HepG2 (cell line): ENCODE measurements around the gene RNH1. TPM values are rescaled to one million over a fixed set of nuclear protein-coding genes. Genes with fewer than 3 reads are reported as not detected.
A peak's percentile ranks its signal among the peaks of the same experiment; 100 is the strongest.

Source experiments
- ETV5 ChIP-seq: IDR thresholded peaks from 2 replicates; pipeline ENCODE4 v1.6.1; 2018; ENCODE audit warnings: missing biosample characterization, missing genetic modification reagents, inconsistent platforms, borderline replicate concordance
- HCFC1 ChIP-seq: fragments of 150-350 bp; IDR thresholded peaks from 2 replicates; pipeline ENCODE4 v1.6.1; 2014; ENCODE audit warnings: low read depth, low read length
- HNRNPLL ChIP-seq: fragments of 200-400 bp; formaldehyde crosslinking; IDR thresholded peaks from 2 replicates; pipeline ENCODE4 v1.6.1; 2017; ENCODE audit warnings: mild to moderate bottlenecking, low read depth, low read length; ENCODE audit not compliant: poor library complexity, severe bottlenecking
- MAF1 ChIP-seq: sonication (generic); formaldehyde crosslinking; IDR thresholded peaks from 2 replicates; pipeline ENCODE4 v1.5.0; 2020; ENCODE audit warnings: missing genetic modification reagents, borderline replicate concordance
- MEIS1 ChIP-seq: sonication (generic); formaldehyde crosslinking; IDR thresholded peaks from 2 replicates; pipeline ENCODE4 v1.9.0; 2021; ENCODE audit warnings: mild to moderate bottlenecking, missing genetic modification reagents, moderate library complexity, borderline replicate concordance
- XRCC5 ChIP-seq: fragments of 200-400 bp; formaldehyde crosslinking; optimal IDR thresholded peaks from 2 replicates; pipeline ENCODE3; 2017; ENCODE audit warnings: mild to moderate bottlenecking, low read length
- ZFP90 ChIP-seq: sonication (generic); formaldehyde crosslinking; IDR thresholded peaks from 2 replicates; pipeline ENCODE4 v1.8.0; 2022; ENCODE audit warnings: missing genetic modification reagents, mild to moderate bottlenecking, inconsistent platforms, borderline replicate concordance
- ZMYM4 ChIP-seq: sonication (generic); formaldehyde crosslinking; IDR thresholded peaks from 2 replicates; pipeline ENCODE4 v1.8.1; 2023; ENCODE audit warnings: mild to moderate bottlenecking, missing genetic modification reagents
- ZNF121 ChIP-seq: sonication (generic); formaldehyde crosslinking; IDR thresholded peaks from 2 replicates; pipeline ENCODE4 v1.5.0; 2020; ENCODE audit warnings: mild to moderate bottlenecking, missing genetic modification reagents
- ZNF761 ChIP-seq: sonication (generic); formaldehyde crosslinking; conservative IDR thresholded peaks from 2 replicates; pipeline ENCODE4 v1.4.0; 2020; ENCODE audit warnings: mild to moderate bottlenecking, missing genetic modification reagents
- polyA plus RNA-seq, 8 experiments: library from polyadenylated mRNA; depleted of rRNA in 3 of 8; stranded (reverse) in 7 of 8; unstranded in 1 of 8; fragments of >200 nt; fragmentation: Illumina TruSeq in 4 of 8; extraction: Trizol in 4 of 8; gene quantifications; 2 replicates each; pipeline versions ENCODE4 v1.2.1 to v1.2.3, GENCODE V29; 2011 to 2016; ENCODE audit warnings: low read depth in 4 of 8, missing spikeins in 1 of 8, mixed read lengths in 1 of 8; ENCODE audit not compliant: insufficient read depth in 1 of 8
- total RNA-seq, 5 experiments: library from RNA; depleted of rRNA; stranded (reverse); fragments of >200 nt; fragmentation: Illumina TruSeq; extraction: Trizol; gene quantifications; 2 replicates each; pipeline ENCODE4 v1.2.3, GENCODE V29; 2016; ENCODE audit warnings: low read depth in 1 of 5
- TF ChIP-seq, protein P1 (sequence below): sonication (generic); formaldehyde crosslinking; IDR thresholded peaks from 2 replicates; pipeline ENCODE4 v1.4.0; 2020; ENCODE audit warnings: missing genetic modification reagents
- TF ChIP-seq, protein P2 (sequence below): sonication (generic); formaldehyde crosslinking; IDR thresholded peaks from 2 replicates; pipeline ENCODE4 v1.5.1; 2020; ENCODE audit warnings: mild to moderate bottlenecking, missing genetic modification reagents, borderline replicate concordance
- TF ChIP-seq, protein P3 (sequence below): sonication (generic); formaldehyde crosslinking; IDR thresholded peaks from 2 replicates; pipeline ENCODE4 v1.8.0; 2023; ENCODE audit warnings: mild to moderate bottlenecking, missing genetic modification reagents
- TF ChIP-seq, protein P4 (sequence below): IDR thresholded peaks from 2 replicates; pipeline ENCODE4 v1.6.1; 2016; ENCODE audit warnings: low read depth, missing genetic modification reagents, missing compliant biosample characterization

Gene RNH1
- total and polyA plus RNA-seq, 2 of the 13 experiments (the other 11 are each of a cell fraction or from before 2014, with no cell fraction given): 36.0 to 74.1 TPM

DNA sequence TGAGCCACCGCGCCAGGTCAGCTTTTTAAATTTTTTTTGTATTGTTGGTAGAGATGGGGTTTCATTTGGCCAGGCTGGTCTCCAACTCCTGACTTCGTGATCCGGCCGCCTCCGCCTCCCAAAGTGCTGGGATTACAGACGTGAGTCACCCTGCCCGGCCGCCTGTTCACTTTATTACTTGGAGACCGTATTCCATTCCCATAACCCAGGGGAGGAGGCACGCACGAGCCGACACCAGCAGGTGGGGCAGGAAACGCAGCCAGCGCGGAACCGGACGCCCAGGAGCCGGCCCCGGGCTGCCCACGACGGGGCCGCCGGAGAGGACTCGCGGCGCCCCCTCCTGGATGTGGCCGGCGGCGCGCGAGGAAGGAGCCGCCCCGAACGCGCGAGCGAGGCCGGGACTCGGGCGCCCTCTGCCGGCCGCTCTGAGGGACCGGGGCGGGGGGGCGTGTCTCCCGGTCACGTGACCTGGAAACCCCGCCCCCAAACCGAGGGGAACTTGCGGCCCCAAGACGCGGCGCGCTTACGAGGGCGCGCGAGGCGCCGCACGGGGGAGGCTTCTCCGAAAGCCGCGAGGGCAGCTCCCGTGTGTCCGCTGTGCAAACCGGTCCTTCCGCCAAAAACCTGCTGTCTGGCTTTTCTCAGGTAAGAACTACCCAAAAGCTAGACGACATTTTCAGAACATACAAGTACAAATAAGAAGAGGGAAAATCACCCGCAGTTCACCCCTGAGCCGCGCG is 11.6 kb upstream of the RNH1 start (continued):
- TF ChIP-seq, protein P1, sequence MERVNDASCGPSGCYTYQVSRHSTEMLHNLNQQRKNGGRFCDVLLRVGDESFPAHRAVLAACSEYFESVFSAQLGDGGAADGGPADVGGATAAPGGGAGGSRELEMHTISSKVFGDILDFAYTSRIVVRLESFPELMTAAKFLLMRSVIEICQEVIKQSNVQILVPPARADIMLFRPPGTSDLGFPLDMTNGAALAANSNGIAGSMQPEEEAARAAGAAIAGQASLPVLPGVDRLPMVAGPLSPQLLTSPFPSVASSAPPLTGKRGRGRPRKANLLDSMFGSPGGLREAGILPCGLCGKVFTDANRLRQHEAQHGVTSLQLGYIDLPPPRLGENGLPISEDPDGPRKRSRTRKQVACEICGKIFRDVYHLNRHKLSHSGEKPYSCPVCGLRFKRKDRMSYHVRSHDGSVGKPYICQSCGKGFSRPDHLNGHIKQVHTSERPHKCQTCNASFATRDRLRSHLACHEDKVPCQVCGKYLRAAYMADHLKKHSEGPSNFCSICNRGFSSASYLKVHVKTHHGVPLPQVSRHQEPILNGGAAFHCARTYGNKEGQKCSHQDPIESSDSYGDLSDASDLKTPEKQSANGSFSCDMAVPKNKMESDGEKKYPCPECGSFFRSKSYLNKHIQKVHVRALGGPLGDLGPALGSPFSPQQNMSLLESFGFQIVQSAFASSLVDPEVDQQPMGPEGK: peak; percentile 71; the same call in 1 of the 2 replicates
- no peak for TF ChIP-seq MAF1 (CRISPR knock-in tag)
- no peak for TF ChIP-seq ZNF121 (CRISPR knock-in tag)
- TF ChIP-seq ZMYM4 (CRISPR knock-in tag): peak; percentile 94
- TF ChIP-seq MEIS1: no peak
- TF ChIP-seq ZFP90 (CRISPR knock-in tag): no peak
- TF ChIP-seq, protein P2, sequence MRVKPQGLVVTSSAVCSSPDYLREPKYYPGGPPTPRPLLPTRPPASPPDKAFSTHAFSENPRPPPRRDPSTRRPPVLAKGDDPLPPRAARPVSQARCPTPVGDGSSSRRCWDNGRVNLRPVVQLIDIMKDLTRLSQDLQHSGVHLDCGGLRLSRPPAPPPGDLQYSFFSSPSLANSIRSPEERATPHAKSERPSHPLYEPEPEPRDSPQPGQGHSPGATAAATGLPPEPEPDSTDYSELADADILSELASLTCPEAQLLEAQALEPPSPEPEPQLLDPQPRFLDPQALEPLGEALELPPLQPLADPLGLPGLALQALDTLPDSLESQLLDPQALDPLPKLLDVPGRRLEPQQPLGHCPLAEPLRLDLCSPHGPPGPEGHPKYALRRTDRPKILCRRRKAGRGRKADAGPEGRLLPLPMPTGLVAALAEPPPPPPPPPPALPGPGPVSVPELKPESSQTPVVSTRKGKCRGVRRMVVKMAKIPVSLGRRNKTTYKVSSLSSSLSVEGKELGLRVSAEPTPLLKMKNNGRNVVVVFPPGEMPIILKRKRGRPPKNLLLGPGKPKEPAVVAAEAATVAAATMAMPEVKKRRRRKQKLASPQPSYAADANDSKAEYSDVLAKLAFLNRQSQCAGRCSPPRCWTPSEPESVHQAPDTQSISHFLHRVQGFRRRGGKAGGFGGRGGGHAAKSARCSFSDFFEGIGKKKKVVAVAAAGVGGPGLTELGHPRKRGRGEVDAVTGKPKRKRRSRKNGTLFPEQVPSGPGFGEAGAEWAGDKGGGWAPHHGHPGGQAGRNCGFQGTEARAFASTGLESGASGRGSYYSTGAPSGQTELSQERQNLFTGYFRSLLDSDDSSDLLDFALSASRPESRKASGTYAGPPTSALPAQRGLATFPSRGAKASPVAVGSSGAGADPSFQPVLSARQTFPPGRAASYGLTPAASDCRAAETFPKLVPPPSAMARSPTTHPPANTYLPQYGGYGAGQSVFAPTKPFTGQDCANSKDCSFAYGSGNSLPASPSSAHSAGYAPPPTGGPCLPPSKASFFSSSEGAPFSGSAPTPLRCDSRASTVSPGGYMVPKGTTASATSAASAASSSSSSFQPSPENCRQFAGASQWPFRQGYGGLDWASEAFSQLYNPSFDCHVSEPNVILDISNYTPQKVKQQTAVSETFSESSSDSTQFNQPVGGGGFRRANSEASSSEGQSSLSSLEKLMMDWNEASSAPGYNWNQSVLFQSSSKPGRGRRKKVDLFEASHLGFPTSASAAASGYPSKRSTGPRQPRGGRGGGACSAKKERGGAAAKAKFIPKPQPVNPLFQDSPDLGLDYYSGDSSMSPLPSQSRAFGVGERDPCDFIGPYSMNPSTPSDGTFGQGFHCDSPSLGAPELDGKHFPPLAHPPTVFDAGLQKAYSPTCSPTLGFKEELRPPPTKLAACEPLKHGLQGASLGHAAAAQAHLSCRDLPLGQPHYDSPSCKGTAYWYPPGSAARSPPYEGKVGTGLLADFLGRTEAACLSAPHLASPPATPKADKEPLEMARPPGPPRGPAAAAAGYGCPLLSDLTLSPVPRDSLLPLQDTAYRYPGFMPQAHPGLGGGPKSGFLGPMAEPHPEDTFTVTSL (CRISPR knock-in tag): 0 out of 2 replicates have a peak, but pooled peaks have one; percentile 27
- TF ChIP-seq, protein P3, sequence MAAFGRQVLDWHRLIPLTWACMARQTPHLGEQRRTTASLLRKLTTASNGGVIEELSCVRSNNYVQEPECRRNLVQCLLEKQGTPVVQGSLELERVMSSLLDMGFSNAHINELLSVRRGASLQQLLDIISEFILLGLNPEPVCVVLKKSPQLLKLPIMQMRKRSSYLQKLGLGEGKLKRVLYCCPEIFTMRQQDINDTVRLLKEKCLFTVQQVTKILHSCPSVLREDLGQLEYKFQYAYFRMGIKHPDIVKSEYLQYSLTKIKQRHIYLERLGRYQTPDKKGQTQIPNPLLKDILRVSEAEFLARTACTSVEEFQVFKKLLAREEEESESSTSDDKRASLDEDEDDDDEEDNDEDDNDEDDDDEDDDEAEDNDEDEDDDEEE: no peak
- TF ChIP-seq HCFC1: no peak
- TF ChIP-seq ETV5: peak; percentile 78
- TF ChIP-seq ZNF761 (CRISPR knock-in tag): no peak
- TF ChIP-seq, protein P4, sequence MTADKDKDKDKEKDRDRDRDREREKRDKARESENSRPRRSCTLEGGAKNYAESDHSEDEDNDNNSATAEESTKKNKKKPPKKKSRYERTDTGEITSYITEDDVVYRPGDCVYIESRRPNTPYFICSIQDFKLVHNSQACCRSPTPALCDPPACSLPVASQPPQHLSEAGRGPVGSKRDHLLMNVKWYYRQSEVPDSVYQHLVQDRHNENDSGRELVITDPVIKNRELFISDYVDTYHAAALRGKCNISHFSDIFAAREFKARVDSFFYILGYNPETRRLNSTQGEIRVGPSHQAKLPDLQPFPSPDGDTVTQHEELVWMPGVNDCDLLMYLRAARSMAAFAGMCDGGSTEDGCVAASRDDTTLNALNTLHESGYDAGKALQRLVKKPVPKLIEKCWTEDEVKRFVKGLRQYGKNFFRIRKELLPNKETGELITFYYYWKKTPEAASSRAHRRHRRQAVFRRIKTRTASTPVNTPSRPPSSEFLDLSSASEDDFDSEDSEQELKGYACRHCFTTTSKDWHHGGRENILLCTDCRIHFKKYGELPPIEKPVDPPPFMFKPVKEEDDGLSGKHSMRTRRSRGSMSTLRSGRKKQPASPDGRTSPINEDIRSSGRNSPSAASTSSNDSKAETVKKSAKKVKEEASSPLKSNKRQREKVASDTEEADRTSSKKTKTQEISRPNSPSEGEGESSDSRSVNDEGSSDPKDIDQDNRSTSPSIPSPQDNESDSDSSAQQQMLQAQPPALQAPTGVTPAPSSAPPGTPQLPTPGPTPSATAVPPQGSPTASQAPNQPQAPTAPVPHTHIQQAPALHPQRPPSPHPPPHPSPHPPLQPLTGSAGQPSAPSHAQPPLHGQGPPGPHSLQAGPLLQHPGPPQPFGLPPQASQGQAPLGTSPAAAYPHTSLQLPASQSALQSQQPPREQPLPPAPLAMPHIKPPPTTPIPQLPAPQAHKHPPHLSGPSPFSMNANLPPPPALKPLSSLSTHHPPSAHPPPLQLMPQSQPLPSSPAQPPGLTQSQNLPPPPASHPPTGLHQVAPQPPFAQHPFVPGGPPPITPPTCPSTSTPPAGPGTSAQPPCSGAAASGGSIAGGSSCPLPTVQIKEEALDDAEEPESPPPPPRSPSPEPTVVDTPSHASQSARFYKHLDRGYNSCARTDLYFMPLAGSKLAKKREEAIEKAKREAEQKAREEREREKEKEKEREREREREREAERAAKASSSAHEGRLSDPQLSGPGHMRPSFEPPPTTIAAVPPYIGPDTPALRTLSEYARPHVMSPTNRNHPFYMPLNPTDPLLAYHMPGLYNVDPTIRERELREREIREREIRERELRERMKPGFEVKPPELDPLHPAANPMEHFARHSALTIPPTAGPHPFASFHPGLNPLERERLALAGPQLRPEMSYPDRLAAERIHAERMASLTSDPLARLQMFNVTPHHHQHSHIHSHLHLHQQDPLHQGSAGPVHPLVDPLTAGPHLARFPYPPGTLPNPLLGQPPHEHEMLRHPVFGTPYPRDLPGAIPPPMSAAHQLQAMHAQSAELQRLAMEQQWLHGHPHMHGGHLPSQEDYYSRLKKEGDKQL (CRISPR knock-in tag): no peak
- TF ChIP-seq HNRNPLL: peak; percentile 93
- TF ChIP-seq XRCC5: peak; percentile 93
